GM12878 (cell line): Measurements from ENCODE around the gene ZFP90. TPM values are rescaled to one million over a fixed set of nuclear protein-coding genes. Genes with fewer than 3 reads are reported as not detected.

ENCODE experiments used
- CEBPB ChIP-seq, 2 experiments: fragments of 150-350 bp in 1 of 2; IDR thresholded peaks; 2 replicates each; pipeline ENCODE4 v1.6.1; 2012 to 2014; ENCODE audit warnings: low read depth in 2 of 2, low read length in 2 of 2, borderline replicate concordance in 1 of 2, inconsistent platforms in 1 of 2
- CHD2 ChIP-seq: IDR thresholded peaks from 2 replicates; pipeline ENCODE4 v1.6.1; 2011; ENCODE audit warnings: low read depth, low read length, improper control_type of control experiment, borderline replicate concordance
- ETV6 ChIP-seq, 2 experiments: fragments of 450-650 bp in 1 of 2; IDR thresholded peaks in 1 of 2; conservative IDR thresholded peaks in 1 of 2; 2 replicates each; pipeline ENCODE4 v1.6.1; 2014; ENCODE audit warnings: antibody characterized with exemption in 1 of 2, borderline replicate concordance in 1 of 2, low read depth in 1 of 2, mild to moderate bottlenecking in 1 of 2, moderate library complexity in 1 of 2
- IKZF2 ChIP-seq, 2 experiments: fragments of 450-650 bp; IDR thresholded peaks; 2 replicates each; pipeline ENCODE4 v1.6.1; 2017; ENCODE audit warnings: mild to moderate bottlenecking in 2 of 2, moderate library complexity in 2 of 2
- MTA2 ChIP-seq: fragments of 450-650 bp; IDR thresholded peaks from 2 replicates; pipeline ENCODE4 v1.6.1; 2016; ENCODE audit warnings: low read depth, mild to moderate bottlenecking, moderate library complexity
- MXI1 ChIP-seq: fragments of 150-350 bp; IDR thresholded peaks from 2 replicates; pipeline ENCODE4 v1.6.1; 2011; ENCODE audit warnings: low read depth, mild to moderate bottlenecking, inconsistent platforms, low read length, improper control_type of control experiment
- POLR2AphosphoS2 ChIP-seq: IDR thresholded peaks from 2 replicates; pipeline ENCODE4 v1.6.1; 2011; ENCODE audit warnings: low read depth, mild to moderate bottlenecking, low read length, improper control_type of control experiment, moderate library complexity
- POU2F2 ChIP-seq: IDR thresholded peaks from 3 replicates; pipeline ENCODE4 v1.6.1; 2011; ENCODE audit warnings: low read depth, mild to moderate bottlenecking, low read length, borderline replicate concordance
- RAD51 ChIP-seq: fragments of 450-650 bp; IDR thresholded peaks from 2 replicates; pipeline ENCODE4 v1.6.1; 2016; ENCODE audit warnings: moderate library complexity, mild to moderate bottlenecking, inconsistent platforms
- SMC3 ChIP-seq: IDR thresholded peaks from 2 replicates; pipeline ENCODE4 v1.6.1; 2011; ENCODE audit warnings: low read length, improper control_type of control experiment, borderline replicate concordance
- SREBF2 ChIP-seq: IDR thresholded peaks from 2 replicates; pipeline ENCODE4 v1.6.1; 2012; ENCODE audit warnings: mild to moderate bottlenecking, low read length
- SUZ12 ChIP-seq: fragments of 200-600 bp; sonication (generic); IDR thresholded peaks from one replicate; pipeline ENCODE4 v1.6.1; 2018; ENCODE audit warnings: antibody characterized with exemption, mild to moderate bottlenecking; ENCODE audit not compliant: unreplicated experiment
- TCF3 ChIP-seq: IDR thresholded peaks from 2 replicates; pipeline ENCODE4 v1.6.1; 2012; ENCODE audit warnings: low read depth, mild to moderate bottlenecking, low read length, borderline replicate concordance; ENCODE audit not compliant: insufficient read depth
- TCF7 ChIP-seq: IDR thresholded peaks from 2 replicates; pipeline ENCODE4 v1.6.1; 2014; ENCODE audit warnings: antibody characterized with exemption, borderline replicate concordance
- ZZZ3 ChIP-seq: IDR thresholded peaks from 2 replicates; pipeline ENCODE4 v1.6.1; 2011; ENCODE audit warnings: low read depth; ENCODE audit not compliant: control insufficient read depth, insufficient read length
- polyA plus RNA-seq, 11 experiments: library from polyadenylated mRNA; depleted of rRNA in 4 of 11; unstranded in 6 of 11; stranded (reverse) in 5 of 11; fragments of >200 nt; fragmentation: Nextera tagmentation in 4 of 11; fragmentation: Illumina TruSeq in 1 of 11; extraction: Ambion mirVana in 4 of 11; extraction: Trizol in 1 of 11; gene quantifications; 1 replicate in 1 of 11; 2 replicates in 10 of 11; pipeline versions ENCODE4 v1.2.1 to v1.2.3, GENCODE V29; 2011 to 2016; ENCODE audit warnings: inconsistent platforms in 2 of 11, missing spikeins in 2 of 11, low read depth in 1 of 11
- total RNA-seq, 4 experiments: library from RNA; depleted of rRNA in 3 of 4; stranded (reverse); fragments of >200 nt in 3 of 4; fragmentation: Illumina TruSeq in 1 of 4; extraction: Trizol in 1 of 4; gene quantifications; 2 replicates each; pipeline versions ENCODE4 v1.2.1 to v1.2.3, GENCODE V29; 2013 to 2021
- TF ChIP-seq, protein P1 (sequence below): fragments of 450-650 bp; IDR thresholded peaks from 2 replicates; pipeline ENCODE4 v1.6.1; 2014; ENCODE audit warnings: mild to moderate bottlenecking
- TF ChIP-seq, protein P2 (sequence below): fragments of 450-650 bp; IDR thresholded peaks from 2 replicates; pipeline ENCODE4 v1.6.1; 2017; ENCODE audit warnings: mild to moderate bottlenecking, low read depth, inconsistent platforms; ENCODE audit not compliant: poor library complexity, severe bottlenecking
- TF ChIP-seq, protein P3 (sequence below): fragments of 450-650 bp; IDR thresholded peaks from 2 replicates; pipeline ENCODE4 v1.6.1; 2018; ENCODE audit warnings: borderline replicate concordance, mild to moderate bottlenecking; ENCODE audit not compliant: partially characterized antibody
- TF ChIP-seq, protein P4 (sequence below): fragments of 450-650 bp; IDR thresholded peaks from 2 replicates; pipeline ENCODE4 v1.6.1; 2017; ENCODE audit warnings: mild to moderate bottlenecking, moderate library complexity

The ZFP90 gene
- total and polyA plus RNA-seq, 10 of the 15 experiments (the other 5 are each of a cell fraction or from before 2014, with no cell fraction given): 3.3 to 20.0 (median 15.4) TPM

DNA sequence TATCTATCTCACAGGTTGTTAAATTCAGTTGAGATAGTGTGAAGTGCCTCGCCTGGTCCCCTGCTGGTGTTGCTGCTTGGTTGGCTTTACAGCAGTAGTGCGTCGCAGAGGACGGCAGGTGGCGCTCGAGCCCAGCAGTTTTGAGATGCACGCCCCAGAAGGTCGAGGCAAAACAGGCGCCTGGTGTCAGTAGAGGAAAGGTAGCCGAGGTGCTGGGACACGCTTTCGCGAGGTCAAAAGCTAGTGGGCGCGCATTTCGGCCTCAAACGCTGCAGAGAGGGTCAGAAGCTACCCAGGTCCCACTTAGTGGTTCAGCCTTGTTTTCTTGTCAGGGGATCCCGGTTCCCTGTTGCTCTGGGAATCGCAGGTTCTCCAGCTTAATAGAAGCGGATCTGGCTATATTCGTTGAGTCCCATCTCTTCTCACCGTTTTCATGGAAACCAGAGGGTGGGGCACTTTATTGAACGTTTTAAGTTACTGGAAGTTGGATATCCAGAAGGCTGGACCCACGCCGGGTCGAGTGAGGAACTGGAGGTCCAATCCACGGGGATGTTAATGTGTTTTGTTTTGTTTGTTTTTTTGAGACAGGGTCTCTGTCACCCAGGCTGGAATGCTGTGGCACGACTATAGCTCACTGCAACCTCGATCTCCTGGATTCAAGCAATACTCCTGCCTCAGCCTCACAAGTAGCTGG lies 10.3 kb upstream of the ZFP90 start (continued):
- TF ChIP-seq TCF7 (no peak), POLR2AphosphoS2 (no peak), POU2F2 (0 out of 3 replicates have a peak, but pooled peaks have one; percentile 19), ETV6 (conservative IDR thresholded peaks at IDR 0.05 in 1 of 2, IDR thresholded peaks at IDR 0.05 in 1 of 2; ENCODE audit: borderline replicate concordance in 1 of 2, low read depth in 1 of 2) (no peak), RAD51 (no peak), CHD2 (no peak), SUZ12 (no peak), IKZF2 (IDR thresholded peaks at IDR 0.05) (no peak), SREBF2 (no peak), ZZZ3 (no peak), SMC3 (peak; percentile 84), TCF3 (no peak), CEBPB (IDR thresholded peaks at IDR 0.05; ENCODE audit: borderline replicate concordance in 1 of 2, low read depth in 2 of 2, low read length in 2 of 2) (no peak), MTA2 (no peak), MXI1 (peak; percentile 75)
- TF ChIP-seq, protein P1, sequence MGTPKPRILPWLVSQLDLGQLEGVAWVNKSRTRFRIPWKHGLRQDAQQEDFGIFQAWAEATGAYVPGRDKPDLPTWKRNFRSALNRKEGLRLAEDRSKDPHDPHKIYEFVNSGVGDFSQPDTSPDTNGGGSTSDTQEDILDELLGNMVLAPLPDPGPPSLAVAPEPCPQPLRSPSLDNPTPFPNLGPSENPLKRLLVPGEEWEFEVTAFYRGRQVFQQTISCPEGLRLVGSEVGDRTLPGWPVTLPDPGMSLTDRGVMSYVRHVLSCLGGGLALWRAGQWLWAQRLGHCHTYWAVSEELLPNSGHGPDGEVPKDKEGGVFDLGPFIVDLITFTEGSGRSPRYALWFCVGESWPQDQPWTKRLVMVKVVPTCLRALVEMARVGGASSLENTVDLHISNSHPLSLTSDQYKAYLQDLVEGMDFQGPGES: no peak
- TF ChIP-seq, protein P2, sequence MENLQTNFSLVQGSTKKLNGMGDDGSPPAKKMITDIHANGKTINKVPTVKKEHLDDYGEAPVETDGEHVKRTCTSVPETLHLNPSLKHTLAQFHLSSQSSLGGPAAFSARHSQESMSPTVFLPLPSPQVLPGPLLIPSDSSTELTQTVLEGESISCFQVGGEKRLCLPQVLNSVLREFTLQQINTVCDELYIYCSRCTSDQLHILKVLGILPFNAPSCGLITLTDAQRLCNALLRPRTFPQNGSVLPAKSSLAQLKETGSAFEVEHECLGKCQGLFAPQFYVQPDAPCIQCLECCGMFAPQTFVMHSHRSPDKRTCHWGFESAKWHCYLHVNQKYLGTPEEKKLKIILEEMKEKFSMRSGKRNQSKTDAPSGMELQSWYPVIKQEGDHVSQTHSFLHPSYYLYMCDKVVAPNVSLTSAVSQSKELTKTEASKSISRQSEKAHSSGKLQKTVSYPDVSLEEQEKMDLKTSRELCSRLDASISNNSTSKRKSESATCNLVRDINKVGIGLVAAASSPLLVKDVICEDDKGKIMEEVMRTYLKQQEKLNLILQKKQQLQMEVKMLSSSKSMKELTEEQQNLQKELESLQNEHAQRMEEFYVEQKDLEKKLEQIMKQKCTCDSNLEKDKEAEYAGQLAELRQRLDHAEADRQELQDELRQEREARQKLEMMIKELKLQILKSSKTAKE: no peak
- TF ChIP-seq, protein P3, sequence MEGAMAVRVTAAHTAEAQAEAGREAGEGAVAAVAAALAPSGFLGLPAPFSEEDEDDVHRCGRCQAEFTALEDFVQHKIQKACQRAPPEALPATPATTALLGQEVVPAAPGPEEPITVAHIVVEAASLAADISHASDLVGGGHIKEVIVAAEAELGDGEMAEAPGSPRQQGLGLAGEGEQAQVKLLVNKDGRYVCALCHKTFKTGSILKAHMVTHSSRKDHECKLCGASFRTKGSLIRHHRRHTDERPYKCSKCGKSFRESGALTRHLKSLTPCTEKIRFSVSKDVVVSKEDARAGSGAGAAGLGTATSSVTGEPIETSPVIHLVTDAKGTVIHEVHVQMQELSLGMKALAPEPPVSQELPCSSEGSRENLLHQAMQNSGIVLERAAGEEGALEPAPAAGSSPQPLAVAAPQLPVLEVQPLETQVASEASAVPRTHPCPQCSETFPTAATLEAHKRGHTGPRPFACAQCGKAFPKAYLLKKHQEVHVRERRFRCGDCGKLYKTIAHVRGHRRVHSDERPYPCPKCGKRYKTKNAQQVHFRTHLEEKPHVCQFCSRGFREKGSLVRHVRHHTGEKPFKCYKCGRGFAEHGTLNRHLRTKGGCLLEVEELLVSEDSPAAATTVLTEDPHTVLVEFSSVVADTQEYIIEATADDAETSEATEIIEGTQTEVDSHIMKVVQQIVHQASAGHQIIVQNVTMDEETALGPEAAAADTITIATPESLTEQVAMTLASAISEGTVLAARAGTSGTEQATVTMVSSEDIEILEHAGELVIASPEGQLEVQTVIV: no peak
- TF ChIP-seq, protein P4, sequence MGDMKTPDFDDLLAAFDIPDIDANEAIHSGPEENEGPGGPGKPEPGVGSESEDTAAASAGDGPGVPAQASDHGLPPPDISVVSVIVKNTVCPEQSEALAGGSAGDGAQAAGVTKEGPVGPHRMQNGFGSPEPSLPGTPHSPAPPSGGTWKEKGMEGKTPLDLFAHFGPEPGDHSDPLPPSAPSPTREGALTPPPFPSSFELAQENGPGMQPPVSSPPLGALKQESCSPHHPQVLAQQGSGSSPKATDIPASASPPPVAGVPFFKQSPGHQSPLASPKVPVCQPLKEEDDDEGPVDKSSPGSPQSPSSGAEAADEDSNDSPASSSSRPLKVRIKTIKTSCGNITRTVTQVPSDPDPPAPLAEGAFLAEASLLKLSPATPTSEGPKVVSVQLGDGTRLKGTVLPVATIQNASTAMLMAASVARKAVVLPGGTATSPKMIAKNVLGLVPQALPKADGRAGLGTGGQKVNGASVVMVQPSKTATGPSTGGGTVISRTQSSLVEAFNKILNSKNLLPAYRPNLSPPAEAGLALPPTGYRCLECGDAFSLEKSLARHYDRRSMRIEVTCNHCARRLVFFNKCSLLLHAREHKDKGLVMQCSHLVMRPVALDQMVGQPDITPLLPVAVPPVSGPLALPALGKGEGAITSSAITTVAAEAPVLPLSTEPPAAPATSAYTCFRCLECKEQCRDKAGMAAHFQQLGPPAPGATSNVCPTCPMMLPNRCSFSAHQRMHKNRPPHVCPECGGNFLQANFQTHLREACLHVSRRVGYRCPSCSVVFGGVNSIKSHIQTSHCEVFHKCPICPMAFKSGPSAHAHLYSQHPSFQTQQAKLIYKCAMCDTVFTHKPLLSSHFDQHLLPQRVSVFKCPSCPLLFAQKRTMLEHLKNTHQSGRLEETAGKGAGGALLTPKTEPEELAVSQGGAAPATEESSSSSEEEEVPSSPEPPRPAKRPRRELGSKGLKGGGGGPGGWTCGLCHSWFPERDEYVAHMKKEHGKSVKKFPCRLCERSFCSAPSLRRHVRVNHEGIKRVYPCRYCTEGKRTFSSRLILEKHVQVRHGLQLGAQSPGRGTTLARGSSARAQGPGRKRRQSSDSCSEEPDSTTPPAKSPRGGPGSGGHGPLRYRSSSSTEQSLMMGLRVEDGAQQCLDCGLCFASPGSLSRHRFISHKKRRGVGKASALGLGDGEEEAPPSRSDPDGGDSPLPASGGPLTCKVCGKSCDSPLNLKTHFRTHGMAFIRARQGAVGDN: no peak
